Endothelial cell of umbilical vein (primary cell): Measurements from ENCODE around the gene NDUFS5.

Experiments
- CTCF ChIP-seq, 2 donors: IDR thresholded peaks; 1 replicate in 1 of 2; 2 replicates in 1 of 2; pipeline ENCODE4 v1.5.1; 2011; ENCODE audit warnings: low read length in 2 of 2, mild to moderate bottlenecking in 2 of 2, moderate library complexity in 2 of 2, control low read depth in 1 of 2, inconsistent platforms in 1 of 2, low read depth in 1 of 2; ENCODE audit not compliant: insufficient read depth in 1 of 2; ENCODE audit errors: extremely low read depth in 1 of 2
- EZH2 ChIP-seq: IDR thresholded peaks from 2 replicates; pipeline ENCODE4 v1.6.1; 2012; ENCODE audit warnings: borderline replicate concordance, low read depth, mild to moderate bottlenecking, moderate library complexity, low read length, inconsistent platforms; ENCODE audit not compliant: severe bottlenecking
- MYC ChIP-seq: IDR thresholded peaks from one replicate; pipeline ENCODE4 v1.6.1; 2011; ENCODE audit warnings: mild to moderate bottlenecking, low read depth, low read length
- POLR2A ChIP-seq: IDR thresholded peaks from 2 replicates; pipeline ENCODE4 v1.6.1; 2012; ENCODE audit warnings: low read depth, mild to moderate bottlenecking, control low read depth, low read length
- POLR2AphosphoS5 ChIP-seq: IDR thresholded peaks from 2 replicates; pipeline ENCODE4 v1.6.1; 2012; ENCODE audit warnings: low read depth, mild to moderate bottlenecking, control low read depth, low read length, moderate library complexity; ENCODE audit not compliant: insufficient read depth

GRCh38 chr1:39076127-39076798 lies 50.1 kb downstream of the NDUFS5 start:
- TF ChIP-seq POLR2AphosphoS5 (no peak), POLR2A (no peak), EZH2 (no peak), MYC (no peak), CTCF (IDR thresholded peaks at IDR 0.05; ENCODE audit: extremely low read depth in 1 of 2, insufficient read depth in 1 of 2, low read depth in 1 of 2, low read length in 2 of 2) (no peak)
